IPS DF 19.7 (cell line): ENCODE measurements around the gene AKT3.

Experiments used
- DNase-seq: peaks from one replicate; pipeline ENCODE4 v3.0.0-alpha.2; 2013; ENCODE audit warnings: low read depth, low spot score

AKT3 gene

GRCh38 chr1:243488459-243489157 lies 361.4 kb downstream of the AKT3 start:
- no peak for DNase-seq

- DNase-seq: no peak
Observed at GRCh38 chr1:243487649-243488227, 362.3 kb downstream of the AKT3 start.

GRCh38 chr1:243487036-243487648 lies 362.9 kb downstream of the AKT3 start:
- no peak for DNase-seq

- DNase-seq: no peak
Observed at GRCh38 chr1:243483952-243484351, 366.1 kb downstream of the AKT3 start.

GRCh38 chr1:243483071-243483771 lies 366.8 kb downstream of the AKT3 start:
- no peak for DNase-seq

DNA sequence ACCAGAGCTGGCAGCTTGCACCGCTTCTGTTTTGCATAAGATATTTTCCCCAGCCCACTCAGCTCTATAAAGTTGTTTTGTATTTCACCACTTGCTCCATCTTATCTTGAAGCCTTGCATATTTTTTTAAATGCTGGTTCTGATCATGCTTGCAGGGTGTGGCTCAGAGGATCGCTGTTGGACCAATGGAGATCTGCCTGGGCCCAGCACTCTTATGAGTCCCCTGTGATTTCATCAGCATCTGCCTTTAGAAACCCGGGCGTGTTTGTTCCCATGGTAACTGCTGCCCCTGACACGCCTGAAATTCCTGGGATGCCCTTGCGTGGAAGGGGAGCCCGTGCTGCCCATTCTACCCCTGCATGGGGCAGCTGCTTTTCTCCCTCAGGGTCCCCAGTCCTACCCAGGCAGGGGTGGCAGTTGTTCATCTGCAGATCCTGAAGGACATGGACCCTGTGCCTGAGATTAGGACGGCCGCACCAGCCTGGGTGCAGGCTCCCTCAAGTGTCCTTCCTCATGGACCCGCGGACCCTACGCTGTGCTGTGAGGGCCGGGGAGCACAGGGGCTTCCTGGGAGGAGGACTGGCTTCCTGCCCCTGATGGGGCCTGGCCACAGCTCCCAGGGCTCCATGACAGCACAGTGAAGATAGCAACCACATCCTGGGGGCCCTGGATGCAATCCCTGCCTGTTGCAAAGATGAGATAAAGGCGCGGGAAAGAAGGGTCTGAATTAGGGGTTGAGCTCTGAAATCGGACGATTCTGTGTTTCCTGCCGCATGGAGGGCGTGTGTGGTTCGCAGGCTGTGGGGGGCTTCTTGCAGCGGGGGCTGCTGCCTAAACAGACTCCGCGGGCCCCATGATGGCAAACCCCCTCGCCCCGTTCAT lies 367.7 kb downstream of the AKT3 start:
- DNase-seq: no peak

- DNase-seq: no peak
Observed at GRCh38 chr1:243481101-243481500, 368.9 kb downstream of the AKT3 start.

DNA sequence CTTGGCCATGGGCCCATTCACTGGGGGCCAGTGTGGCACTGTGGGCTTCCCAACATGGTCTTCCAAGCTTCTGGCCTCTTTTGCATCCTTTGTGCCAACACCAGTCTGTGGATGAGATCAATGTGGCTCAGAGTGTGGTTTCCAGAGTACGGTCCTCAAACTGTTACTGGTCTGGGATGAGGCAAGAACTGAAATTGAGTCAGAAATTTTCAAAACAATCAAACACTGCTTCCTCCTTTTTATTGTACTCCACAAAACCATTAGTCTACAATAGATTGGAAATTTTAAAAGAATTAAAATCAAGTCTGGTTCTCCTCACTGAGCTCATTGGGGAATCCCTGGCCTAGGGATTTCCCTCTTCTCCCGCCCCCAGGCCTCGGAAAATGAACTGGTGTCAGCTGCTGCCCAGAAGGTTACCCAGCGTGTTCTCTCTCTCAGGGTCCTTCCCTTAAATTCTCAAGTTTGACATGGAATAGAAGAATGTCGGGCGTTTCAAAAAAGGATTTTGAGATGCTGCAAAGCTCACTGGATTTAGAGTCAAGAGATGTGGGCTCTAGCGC lies 372.2 kb downstream of the AKT3 start:
- no peak for DNase-seq

- no peak for DNase-seq
Observed at GRCh38 chr1:243475966-243476365, 374.1 kb downstream of the AKT3 start.

DNA sequence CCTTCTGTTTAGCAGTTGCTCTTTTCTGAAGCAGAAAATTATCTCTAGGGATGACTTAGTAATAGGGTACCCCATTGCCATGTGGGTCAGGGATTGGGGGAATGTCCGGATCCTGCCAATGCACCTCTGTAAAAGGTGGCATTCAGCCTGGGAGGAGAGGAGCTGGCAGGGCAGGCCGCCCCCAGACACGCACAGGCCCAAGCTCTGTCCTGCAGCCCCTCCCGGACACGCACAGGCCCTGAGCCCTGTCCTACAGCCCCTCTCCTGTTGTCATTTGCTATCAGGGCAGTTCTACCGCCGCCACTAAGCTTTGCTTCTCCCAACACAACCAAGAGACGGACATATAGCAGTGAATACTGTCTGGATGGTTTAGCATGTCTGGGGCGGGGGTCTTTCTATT lies 375.1 kb downstream of the AKT3 start:
- no peak for DNase-seq

DNA sequence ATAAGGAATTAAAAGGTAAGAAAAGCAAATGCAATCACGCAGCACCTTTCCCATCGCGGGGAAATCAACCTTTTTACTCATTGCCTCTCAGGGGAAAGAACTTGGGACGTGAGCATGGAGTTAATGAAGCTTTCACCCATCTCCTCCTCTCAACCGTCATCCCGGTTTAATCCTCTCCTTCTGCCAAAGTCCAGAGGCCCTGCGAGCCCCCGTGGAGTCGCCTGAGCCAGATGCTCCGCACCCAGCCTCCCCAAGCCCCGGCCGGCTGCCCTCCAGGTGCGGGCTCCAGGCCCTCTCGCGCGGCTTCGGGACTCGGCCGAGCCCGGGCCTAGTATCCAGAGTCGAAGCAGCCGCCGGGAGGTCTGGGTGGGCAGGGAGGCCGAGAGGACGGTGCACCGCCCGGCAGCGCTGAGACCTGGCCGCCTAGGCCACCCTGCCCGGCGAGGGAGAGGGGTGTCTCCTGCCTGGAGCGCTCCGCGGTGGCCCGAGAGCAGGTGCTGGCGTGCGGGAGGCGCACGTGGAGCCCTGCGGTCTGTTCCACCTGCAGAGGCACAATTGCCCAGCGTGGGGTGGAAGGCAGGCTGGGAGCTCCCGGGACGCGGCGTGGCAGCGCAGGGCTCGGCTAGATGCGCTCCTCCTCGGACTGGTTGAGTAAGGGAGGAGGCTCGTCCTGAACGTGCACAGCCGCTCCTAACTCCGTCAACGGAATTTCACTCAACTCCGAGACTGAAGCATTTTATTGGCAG lies 375.7 kb downstream of the AKT3 start:
- no peak for DNase-seq

- DNase-seq: no peak
Observed at GRCh38 chr1:243473227-243474135, 376.6 kb downstream of the AKT3 start.

GRCh38 chr1:243471754-243472745 lies 378.0 kb downstream of the AKT3 start:
- no peak for DNase-seq

GRCh38 chr1:243471026-243471685 lies 378.9 kb downstream of the AKT3 start:
- no peak for DNase-seq

- DNase-seq: no peak
Observed at GRCh38 chr1:243470502-243470901, 379.5 kb downstream of the AKT3 start.

- no peak for DNase-seq
Observed at GRCh38 chr1:243469497-243469896, 380.5 kb downstream of the AKT3 start.

GRCh38 chr1:243465738-243466137 lies 384.3 kb downstream of the AKT3 start:
- no peak for DNase-seq

- no peak for DNase-seq
Observed at GRCh38 chr1:243465081-243465480, 385.0 kb downstream of the AKT3 start.
